Stimulated activated CD4-positive, alpha-beta T cell treated with anti-CD3 and anti-CD28 coated beads, Interleukin-2, amount 100 ng/mL, for 48 hours (primary cell): ENCODE results near the gene SPINT2.
"Not testable (repeated sequence)": the region's sequence is repeated elsewhere in the genome, so short reads cannot be mapped to it uniquely, and the experiment has no call there.

ENCODE experiments used
- DNase-seq, 2 donors: peaks; one replicate each; pipeline ENCODE4 v3.0.0-alpha.2; 2020

The SPINT2 gene

GRCh38 chr19:38264486-38265212, at the start of gene SPINT2:
Gene SPINT2 (plus strand): TSS chr19:38264573. CDS start chr19:38264893, 320 bp downstream.
- DNase-seq: peak; percentile 14 to 31

GRCh38 chr19:38216785-38217641, 47.4 kb upstream of the SPINT2 start:
- DNase-seq: no peak

GRCh38 chr19:38218204-38218603, 46.2 kb upstream of the SPINT2 start:
- no peak for DNase-seq

- no peak for DNase-seq
Observed at GRCh38 chr19:38219221-38219620, 45.2 kb upstream of the SPINT2 start.

- no peak for DNase-seq
Observed at GRCh38 chr19:38221421-38221820, 43.0 kb upstream of the SPINT2 start.

- DNase-seq: no peak
Observed at GRCh38 chr19:38221919-38222830, 42.2 kb upstream of the SPINT2 start.

GRCh38 chr19:38223119-38223523, 41.3 kb upstream of the SPINT2 start:
- DNase-seq: no peak

- no peak for DNase-seq
Observed at GRCh38 chr19:38223617-38224013, 40.8 kb upstream of the SPINT2 start.

- peak; percentile 42 to 52 for DNase-seq
Observed at GRCh38 chr19:38224014-38224862, 40.1 kb upstream of the SPINT2 start, which contains the start of gene DPF1. Gene DPF1 (minus strand): TSS chr19:38224222. CDS start chr19:38224142, 80 bp downstream.

- not testable (repeated sequence) for DNase-seq
Observed at GRCh38 chr19:38224863-38225218, 39.5 kb upstream of the SPINT2 start.

- no peak for DNase-seq
Observed at GRCh38 chr19:38227287-38228004, 36.9 kb upstream of the SPINT2 start.

- no peak for DNase-seq
Observed at GRCh38 chr19:38228005-38228377, 36.4 kb upstream of the SPINT2 start.

GRCh38 chr19:38228491-38229439, 35.6 kb upstream of the SPINT2 start:
- DNase-seq: no peak

GRCh38 chr19:38229585-38230073, 34.7 kb upstream of the SPINT2 start:
- peak; percentile 63 to 74 for DNase-seq

- DNase-seq: not testable (repeated sequence)
Observed at GRCh38 chr19:38230506-38231133, 33.8 kb upstream of the SPINT2 start.

GRCh38 chr19:38231918-38232317, 32.5 kb upstream of the SPINT2 start:
- DNase-seq: no peak

GRCh38 chr19:38233740-38234251, 30.6 kb upstream of the SPINT2 start:
- peak; percentile 86 to 88 for DNase-seq

- no peak for DNase-seq
Observed at GRCh38 chr19:38234615-38235014, 29.8 kb upstream of the SPINT2 start.

GRCh38 chr19:38239816-38240215, 24.6 kb upstream of the SPINT2 start:
- no peak for DNase-seq
